ENCODE data around the gene KPRP.

GRCh38 chr1:152783095-152783494 is 25.3 kb downstream of the KPRP start:
- TF ChIP-seq POLR2A (IDR thresholded peaks at IDR 0.05) (no peak), CTCF (IDR thresholded peaks at IDR 0.05) (no peak)
